Measurements from ENCODE around the gene EIF3A. TPM values are rescaled to one million over a fixed set of nuclear protein-coding genes. Genes with fewer than 3 reads are reported as not detected.

EIF3A gene
- total and polyA plus RNA-seq, 2 donors (not counting 1 experiment from before 2014, with no cell fraction given), result 39.9 to 112 TPM

GRCh38 chr10:119023553-119023868 lies 57.1 kb downstream of the EIF3A start:
- Histone ChIP-seq H3K27ac (ENCODE audit: insufficient read depth, low read length) (no peak overlapping the region), H2AFZ (ENCODE audit: low read length) (no peak overlapping the region), H3K4me2 (ENCODE audit: extremely low read depth, insufficient read depth, low read length) (peak overlapping the region; percentile 52), H3K79me2 (ENCODE audit: control insufficient read depth, insufficient read depth, low read length) (no peaks in the 10 kb centered on the region), H3K4me3 (replicated peaks in 1 of 4; ENCODE audit: control extremely low read depth in 1 of 4, insufficient read depth in 1 of 4, low read depth in 3 of 4, low read length in 4 of 4) (no peak overlapping the region), H4K20me1 (ENCODE audit: control insufficient read depth, extremely low read depth, insufficient read depth, low read length) (no peaks in the 10 kb centered on the region), H3K27me3 (ENCODE audit: control insufficient read depth, insufficient read depth, low read length) (no peaks in the 10 kb centered on the region), H3K4me1 (ENCODE audit: control insufficient read depth, extremely low read depth, insufficient read depth, low read length) (peaks cover 15% of the 10 kb centered on the region), H3K9me3 (ENCODE audit: control insufficient read depth, insufficient read depth, low read depth, low read length) (no peaks in the 10 kb centered on the region), H3K9ac (ENCODE audit: insufficient read depth, low read length) (no peak overlapping the region), H3K36me3 (ENCODE audit: control insufficient read depth, insufficient read depth, low read length) (no peaks in the 10 kb centered on the region)
- DNase-seq (ENCODE audit: low read depth in 2 of 2), result no peak
- TF ChIP-seq EZH2 (IDR thresholded peaks at IDR 0.05; ENCODE audit: low read length, missing control alignments) (no peak), CTCF (conservative IDR thresholded peaks at IDR 0.05 in 1 of 2, IDR thresholded peaks at IDR 0.05 in 1 of 2; ENCODE audit: low read depth in 1 of 2, low read length in 2 of 2) (no peak)

- Histone ChIP-seq H2AFZ (ENCODE audit: low read length) (no peak overlapping the region), H3K27me3 (ENCODE audit: control insufficient read depth, insufficient read depth, low read length) (no peaks in the 10 kb centered on the region), H3K79me2 (ENCODE audit: control insufficient read depth, insufficient read depth, low read length) (no peaks in the 10 kb centered on the region), H3K9ac (ENCODE audit: insufficient read depth, low read length) (no peak overlapping the region), H3K9me3 (ENCODE audit: control insufficient read depth, insufficient read depth, low read depth, low read length) (no peaks in the 10 kb centered on the region), H3K36me3 (ENCODE audit: control insufficient read depth, insufficient read depth, low read length) (no peaks in the 10 kb centered on the region), H3K27ac (ENCODE audit: insufficient read depth, low read length) (no peak overlapping the region), H3K4me2 (ENCODE audit: extremely low read depth, insufficient read depth, low read length) (peak overlapping the region; percentile 52), H3K4me3 (replicated peaks in 1 of 4; ENCODE audit: control extremely low read depth in 1 of 4, insufficient read depth in 1 of 4, low read depth in 3 of 4, low read length in 4 of 4) (no peak overlapping the region), H3K4me1 (ENCODE audit: control insufficient read depth, extremely low read depth, insufficient read depth, low read length) (peaks cover 15% of the 10 kb centered on the region), H4K20me1 (ENCODE audit: control insufficient read depth, extremely low read depth, insufficient read depth, low read length) (no peaks in the 10 kb centered on the region)
- peak; percentile 69 to 72 for DNase-seq (ENCODE audit: low read depth in 2 of 2)
- TF ChIP-seq CTCF (conservative IDR thresholded peaks at IDR 0.05 in 1 of 2, IDR thresholded peaks at IDR 0.05 in 1 of 2; ENCODE audit: low read depth in 1 of 2, low read length in 2 of 2), result no peak
- TF ChIP-seq EZH2 (IDR thresholded peaks at IDR 0.05; ENCODE audit: low read length, missing control alignments), result no peak
Measured at GRCh38 chr10:119022846-119023552, 57.6 kb downstream of the EIF3A start.

- Histone ChIP-seq H4K20me1 (ENCODE audit: control insufficient read depth, extremely low read depth, insufficient read depth, low read length) (no peaks in the 10 kb centered on the region), H3K9me3 (ENCODE audit: control insufficient read depth, insufficient read depth, low read depth, low read length) (no peaks in the 10 kb centered on the region), H3K4me2 (ENCODE audit: extremely low read depth, insufficient read depth, low read length) (no peak overlapping the region), H3K79me2 (ENCODE audit: control insufficient read depth, insufficient read depth, low read length) (no peaks in the 10 kb centered on the region), H3K4me1 (ENCODE audit: control insufficient read depth, extremely low read depth, insufficient read depth, low read length) (peaks cover 15% of the 10 kb centered on the region), H2AFZ (ENCODE audit: low read length) (no peak overlapping the region), H3K36me3 (ENCODE audit: control insufficient read depth, insufficient read depth, low read length) (no peaks in the 10 kb centered on the region), H3K27ac (ENCODE audit: insufficient read depth, low read length) (no peak overlapping the region), H3K4me3 (replicated peaks in 1 of 4; ENCODE audit: control extremely low read depth in 1 of 4, insufficient read depth in 1 of 4, low read depth in 3 of 4, low read length in 4 of 4) (no peak overlapping the region), H3K9ac (ENCODE audit: insufficient read depth, low read length) (no peak overlapping the region), H3K27me3 (ENCODE audit: control insufficient read depth, insufficient read depth, low read length) (no peaks in the 10 kb centered on the region)
- no peak for TF ChIP-seq CTCF (conservative IDR thresholded peaks at IDR 0.05 in 1 of 2, IDR thresholded peaks at IDR 0.05 in 1 of 2; ENCODE audit: low read depth in 1 of 2, low read length in 2 of 2)
- TF ChIP-seq EZH2 (IDR thresholded peaks at IDR 0.05; ENCODE audit: low read length, missing control alignments), result no peak
- DNase-seq (ENCODE audit: low read depth in 2 of 2), result peak; percentile 24 to 45
Measured at GRCh38 chr10:119020627-119020946, 60.0 kb downstream of the EIF3A start.

All from fibroblast of lung (primary cell).